GM13976 (cell line): ENCODE data around the gene FLNB.

Source experiments
- DNase-seq: peaks from one replicate; pipeline ENCODE4 v3.0.0; 2012; ENCODE audit warnings: low spot score
- CTCF ChIP-seq: IDR thresholded peaks from 2 replicates; pipeline ENCODE4 v1.5.1; 2012; ENCODE audit warnings: borderline replicate concordance, mild to moderate bottlenecking; ENCODE audit not compliant: insufficient read depth; ENCODE audit errors: extremely low read depth, missing control alignments, control extremely low read depth
- in situ Hi-C: fragments of 300-500 bp; cut with MboI; formaldehyde crosslinking; loops from one replicate; pipeline ENCODE4 v1.12.0; 2022; ENCODE audit warnings: low sequenced_read_pairs, mixed read lengths, inconsistent platforms; ENCODE audit not compliant: unreplicated experiment

Gene FLNB

DNA sequence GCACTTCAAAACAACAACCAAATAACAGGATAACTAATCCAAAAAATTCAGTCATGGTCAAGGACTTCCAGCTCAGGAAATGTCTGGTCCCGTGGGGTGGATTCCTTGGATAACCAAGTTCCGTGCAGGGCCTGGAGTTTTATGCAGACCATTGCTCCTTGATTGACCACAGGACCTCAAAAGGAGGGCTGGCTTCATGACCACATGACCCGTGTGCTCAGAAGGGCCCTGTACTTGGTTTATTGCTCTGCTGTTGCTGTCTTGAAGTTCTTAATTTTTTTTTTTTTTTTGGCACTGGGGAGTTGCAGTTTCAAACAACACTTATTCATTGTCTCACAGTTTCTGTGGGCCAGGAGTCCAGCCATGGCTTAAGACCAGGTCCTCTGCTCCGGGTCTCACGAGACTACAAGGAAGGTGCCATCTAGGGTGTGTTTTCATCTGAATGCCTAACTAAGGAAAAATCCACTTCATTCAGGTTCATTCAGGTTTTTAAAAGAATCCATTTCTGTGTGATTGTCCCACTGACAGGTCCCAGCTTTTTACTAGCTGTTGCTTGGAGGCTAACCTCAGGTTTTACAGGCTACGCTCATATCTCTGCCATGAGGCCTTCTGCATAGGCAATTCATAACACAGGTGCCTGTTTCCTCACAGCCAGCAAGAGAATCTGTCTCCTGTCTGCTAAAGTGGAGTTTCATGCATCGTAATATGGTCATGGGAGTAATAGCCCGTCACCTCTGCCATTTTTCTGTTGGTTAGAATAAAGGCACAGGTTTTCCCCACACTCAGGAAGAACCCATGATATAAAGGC, 65.3 kb downstream of the FLNB start:
- in situ Hi-C loops = no loop called here
- TF ChIP-seq CTCF = no peak
- DNase-seq = no peak

DNA sequence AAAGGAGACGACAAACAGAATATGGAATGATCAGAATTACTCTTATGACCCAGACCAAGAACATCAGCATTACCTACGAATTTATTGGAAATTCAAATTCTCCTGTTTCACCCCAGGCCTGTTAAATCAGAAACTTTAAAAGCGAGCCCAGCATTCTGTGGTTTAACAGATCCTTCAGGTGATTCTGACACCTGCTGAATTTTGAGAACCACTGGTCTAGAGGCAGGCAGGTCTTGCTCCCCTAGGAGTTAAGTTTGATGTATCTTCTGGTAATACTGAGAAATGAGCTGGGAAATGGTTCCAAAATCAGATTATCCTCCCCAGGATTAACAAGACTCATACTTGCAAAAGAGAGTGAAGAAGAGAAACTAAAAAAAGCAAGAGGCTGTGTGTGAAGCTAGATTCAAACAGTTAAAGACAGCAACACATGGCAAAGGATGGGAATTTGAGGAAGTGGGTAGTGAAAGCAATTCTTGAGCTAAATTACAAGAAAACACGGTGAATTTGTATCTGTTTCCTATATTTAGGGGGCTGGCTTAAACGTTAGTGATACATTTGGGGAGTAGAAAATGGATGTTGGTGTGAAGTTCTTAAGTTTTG, 66.0 kb downstream of the FLNB start:
- in situ Hi-C loops = no loop called here
- DNase-seq = peak; percentile 32
- TF ChIP-seq CTCF = no peak

DNA sequence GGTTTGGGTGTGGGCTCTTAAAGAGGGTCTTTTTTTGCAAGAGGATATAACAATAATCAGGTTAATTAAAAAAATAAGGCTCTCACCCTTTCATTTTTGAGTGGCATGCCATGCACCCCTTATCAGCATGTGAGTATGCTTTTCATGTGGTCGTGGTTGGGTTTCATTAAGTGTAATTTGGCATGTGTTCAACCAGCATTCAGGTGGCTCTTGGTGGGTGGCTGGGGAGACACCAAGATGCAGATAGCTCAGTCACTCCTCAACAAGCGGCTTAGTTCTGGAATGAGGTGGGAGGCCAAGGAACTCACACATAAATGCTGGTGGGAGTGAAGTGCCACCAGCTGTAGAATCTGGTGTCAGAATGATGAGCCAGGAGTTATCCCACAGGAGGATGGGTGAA, 66.8 kb downstream of the FLNB start:
- DNase-seq = no peak
- in situ Hi-C loops = no loop called here
- TF ChIP-seq CTCF = no peak

GRCh38 chr3:58077596-58078285, 69.5 kb downstream of the FLNB start:
- no peak for TF ChIP-seq CTCF
- no peak for DNase-seq
- in situ Hi-C loops = no loop called here

- in situ Hi-C loops = no loop called here
- DNase-seq = no peak
- TF ChIP-seq CTCF = no peak
Measured at GRCh38 chr3:58078610-58079009, 70.4 kb downstream of the FLNB start.

DNA sequence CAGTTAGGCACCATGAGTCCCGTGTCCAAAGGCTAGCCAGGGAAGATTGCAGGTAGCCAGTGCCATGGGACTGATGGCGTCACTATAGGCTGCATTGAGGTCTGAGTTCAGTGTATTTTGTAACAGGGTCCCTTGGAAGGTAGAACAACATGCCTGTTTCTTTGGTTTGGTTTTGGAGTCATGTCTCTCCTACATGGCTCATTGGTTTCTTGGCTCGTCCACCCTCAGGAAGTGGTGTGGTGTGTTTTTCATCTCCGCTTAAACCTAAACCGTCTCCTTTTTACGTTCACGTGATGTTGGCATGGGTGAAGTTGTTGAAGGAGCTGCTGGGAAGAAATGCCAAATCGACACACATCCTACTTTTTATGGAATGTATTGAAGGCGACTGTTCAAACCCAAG, 71.6 kb downstream of the FLNB start:
- in situ Hi-C loops = no loop called here
- TF ChIP-seq CTCF = no peak
- no peak for DNase-seq
